Chondrocyte (in vitro differentiated cells): Measurements from ENCODE around the gene FCHO1. TPM values are rescaled to one million over a fixed set of nuclear protein-coding genes. Genes with fewer than 3 reads are reported as not detected.
"Not testable (repeated sequence)": the region's sequence is repeated elsewhere in the genome, so short reads cannot be mapped to it uniquely, and the experiment has no call there.

Source experiments
- DNase-seq: peaks from one replicate; pipeline ENCODE4 v3.0.0; 2021; ENCODE audit warnings: mixed read lengths, low spot score
- H3K27ac Mint-ChIP-seq: one replicate; pipeline ENCODE4 v1.8.0; 2021; ENCODE audit warnings: mild to moderate bottlenecking, moderate library complexity, mixed read lengths; ENCODE audit not compliant: unreplicated experiment
- H3K27me3 Mint-ChIP-seq: 2 replicates; pipeline ENCODE4 v1.8.0; 2021; ENCODE audit warnings: low read depth, mixed read lengths
- H3K36me3 Mint-ChIP-seq: 2 replicates; pipeline ENCODE4 v1.8.0; 2021; ENCODE audit warnings: low read depth, mixed read lengths
- H3K4me1 Mint-ChIP-seq: 2 replicates; pipeline ENCODE4 v1.8.0; 2021; ENCODE audit warnings: low read depth, mild to moderate bottlenecking, mixed read lengths
- H3K4me3 Mint-ChIP-seq: one replicate; pipeline ENCODE4 v1.8.0; 2021; ENCODE audit warnings: mild to moderate bottlenecking, moderate library complexity, mixed read lengths; ENCODE audit not compliant: unreplicated experiment
- H3K9me3 Mint-ChIP-seq: 2 replicates; pipeline ENCODE4 v1.8.0; 2021; ENCODE audit warnings: low read depth, mixed read lengths
- CTCF ChIP-seq: fragments of 200-600 bp; sonication (generic); IDR thresholded peaks from 2 replicates; pipeline ENCODE4 v1.5.0; 2021; ENCODE audit warnings: antibody characterized with exemption, mild to moderate bottlenecking, moderate library complexity
- total RNA-seq: library from RNA; stranded (reverse); gene quantifications from 3 replicates; pipeline ENCODE4 v1.2.1, GENCODE V29; 2021

FCHO1 gene
- total RNA-seq, 1 donor from 2014 or later = 0.70 TPM

- Mint-ChIP-seq H3K27me3 (peaks cover 21% of the 10 kb centered on the region), H3K4me3 (no peak overlapping the region), H3K36me3 (no peaks in the 10 kb centered on the region), H3K4me1 (peaks cover 7% of the 10 kb centered on the region), H3K27ac (no peak overlapping the region), H3K9me3 (no peaks in the 10 kb centered on the region)
- DNase-seq = no peak
- no peak for TF ChIP-seq CTCF
These were observed 24.9 kb downstream of the FCHO1 start for GRCh38 chr19:17775991-17776803.

DNA sequence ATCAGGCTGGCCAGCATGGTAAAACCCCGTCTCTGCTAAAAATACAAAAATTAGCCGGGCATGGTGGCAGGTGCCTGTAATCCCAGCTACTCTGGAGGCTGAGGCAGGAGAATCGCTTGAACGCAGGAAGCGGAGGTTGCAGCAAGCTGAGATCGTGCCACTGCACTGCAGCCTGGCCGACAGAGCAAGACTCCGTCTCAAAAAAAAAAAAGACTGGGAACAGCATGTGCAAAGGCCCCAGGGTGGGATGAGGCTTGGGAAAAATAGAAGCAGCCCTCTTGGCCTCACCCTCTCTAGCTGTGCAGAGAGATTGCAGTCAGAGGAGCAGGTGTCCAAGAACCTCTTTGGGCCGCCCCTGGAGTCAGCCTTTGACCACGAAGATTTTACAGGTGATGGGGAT lies 26.6 kb downstream of the FCHO1 start:
- peaks cover 21% of the 10 kb centered on the region for H3K27me3 Mint-ChIP-seq
- DNase-seq, H3K4me1 Mint-ChIP-seq, H3K4me3 Mint-ChIP-seq, H3K9me3 Mint-ChIP-seq, H3K27ac Mint-ChIP-seq, H3K36me3 Mint-ChIP-seq: not testable (repeated sequence)

DNA sequence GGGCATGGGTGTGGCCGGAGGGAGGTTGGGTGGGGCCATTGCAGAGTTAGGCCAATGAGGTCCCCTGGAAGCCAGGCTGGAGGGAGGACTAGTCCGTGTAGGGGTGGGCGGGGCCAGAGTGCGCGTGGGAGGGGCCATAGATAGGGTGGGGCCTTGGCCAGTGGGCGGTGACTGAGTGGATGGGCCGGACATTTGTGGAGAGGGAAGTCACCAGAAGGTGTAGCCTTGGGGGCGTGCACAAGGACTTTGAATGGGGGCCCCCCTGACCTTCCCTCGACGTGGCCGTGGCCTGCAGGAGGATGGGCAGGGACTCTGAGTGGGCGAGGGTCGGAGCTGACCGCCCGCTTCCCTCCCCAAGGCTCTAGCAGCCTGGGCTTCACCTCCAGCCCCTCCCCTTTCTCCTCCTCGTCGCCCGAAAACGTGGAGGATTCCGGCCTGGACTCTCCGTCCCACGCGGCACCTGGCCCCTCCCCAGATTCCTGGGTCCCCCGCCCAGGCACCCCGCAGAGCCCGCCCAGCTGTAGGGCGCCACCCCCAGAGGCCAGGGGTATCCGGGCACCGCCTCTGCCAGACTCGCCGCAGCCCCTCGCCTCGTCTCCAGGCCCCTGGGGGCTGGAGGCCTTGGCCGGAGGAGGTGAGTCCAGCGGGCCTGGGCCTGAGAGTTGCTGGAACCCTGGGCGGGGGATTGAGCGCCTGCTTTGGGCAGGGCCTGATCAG lies 27.1 kb downstream of the FCHO1 start:
- TF ChIP-seq CTCF = no peak
- Mint-ChIP-seq H3K36me3 (no peaks in the 10 kb centered on the region), H3K27me3 (peaks cover 21% of the 10 kb centered on the region), H3K4me1 (peaks cover 7% of the 10 kb centered on the region), H3K27ac (no peak overlapping the region), H3K4me3 (no peak overlapping the region), H3K9me3 (no peaks in the 10 kb centered on the region)
- DNase-seq = no peak

DNA sequence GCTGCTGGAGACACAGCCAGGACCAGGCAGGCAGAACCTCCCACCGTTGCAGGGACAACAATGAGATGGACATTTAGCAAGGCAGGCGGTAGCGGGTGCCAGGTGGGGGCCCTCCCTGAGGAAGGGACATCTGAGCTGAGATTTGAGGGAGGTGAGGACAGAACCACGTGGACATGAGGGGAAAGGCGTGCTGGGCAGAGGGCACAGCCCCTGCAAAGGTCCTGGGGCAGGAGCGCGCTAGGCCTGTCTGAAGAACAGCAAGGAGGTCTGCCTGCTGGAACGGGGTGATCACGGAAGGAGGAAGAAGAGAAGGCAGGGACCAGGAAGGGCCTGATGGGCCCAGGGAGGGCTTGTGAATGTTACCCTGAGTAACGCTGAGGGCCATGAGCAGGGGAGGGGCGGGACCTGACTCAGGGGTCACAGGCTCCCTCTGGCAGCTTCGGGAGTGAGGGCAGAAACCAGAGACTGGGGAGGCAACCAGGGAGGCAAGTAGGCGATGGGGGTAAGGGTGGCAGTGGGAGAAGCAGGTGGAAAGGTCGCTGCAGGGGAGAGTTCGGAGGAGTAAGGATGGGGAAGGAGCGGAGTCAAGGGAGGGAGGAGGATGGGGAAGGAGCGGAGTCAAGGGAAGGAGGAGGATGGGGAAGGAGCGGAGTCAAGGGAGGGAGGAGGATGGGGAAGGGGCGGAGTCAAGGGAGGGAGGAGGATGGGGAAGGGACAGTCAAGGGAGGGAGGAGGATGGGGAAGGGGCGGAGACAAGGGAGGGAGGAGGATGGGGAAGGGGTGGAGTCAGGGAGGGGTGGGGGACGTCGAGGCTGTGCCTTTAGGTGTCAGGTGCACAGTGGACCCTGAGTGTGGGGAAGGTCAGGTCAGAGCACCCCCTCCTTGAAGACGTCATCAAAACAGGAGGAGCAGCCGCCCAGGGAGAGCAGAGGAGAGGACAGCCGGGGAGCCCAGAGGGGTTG lies 28.0 kb downstream of the FCHO1 start:
- no peaks in the 10 kb centered on the region for H3K36me3 Mint-ChIP-seq
- TF ChIP-seq CTCF = no peak
- H3K27ac Mint-ChIP-seq = no peak overlapping the region
- H3K4me1 Mint-ChIP-seq = peaks cover 8% of the 10 kb centered on the region
- DNase-seq = no peak
- no peaks in the 10 kb centered on the region for H3K9me3 Mint-ChIP-seq
- peaks cover 21% of the 10 kb centered on the region for H3K27me3 Mint-ChIP-seq
- no peak overlapping the region for H3K4me3 Mint-ChIP-seq

- Mint-ChIP-seq H3K9me3 (no peaks in the 10 kb centered on the region), H3K27ac (no peak overlapping the region), H3K4me3 (no peak overlapping the region), H3K27me3 (peaks cover 19% of the 10 kb centered on the region), H3K36me3 (no peaks in the 10 kb centered on the region), H3K4me1 (peaks cover 10% of the 10 kb centered on the region)
- no peak for TF ChIP-seq CTCF
- DNase-seq = no peak
These were observed 29.5 kb downstream of the FCHO1 start for GRCh38 chr19:17780781-17781180.

GRCh38 chr19:17783721-17784120 lies 32.4 kb downstream of the FCHO1 start:
- not testable (repeated sequence) for H3K9me3 Mint-ChIP-seq, DNase-seq, H3K27ac Mint-ChIP-seq, H3K27me3 Mint-ChIP-seq, H3K4me1 Mint-ChIP-seq, H3K36me3 Mint-ChIP-seq, H3K4me3 Mint-ChIP-seq
